NCI-H510A (cell line): ENCODE data around the gene OTOGL.
"Not testable (repeated sequence)": the region's sequence is repeated elsewhere in the genome, so short reads cannot be mapped to it uniquely, and the experiment has no call there.

Experiments
- DNase-seq: peaks from one replicate; lab custom pipeline; 2025; lab: John Stamatoyannopoulos, UW

The OTOGL gene

DNA sequence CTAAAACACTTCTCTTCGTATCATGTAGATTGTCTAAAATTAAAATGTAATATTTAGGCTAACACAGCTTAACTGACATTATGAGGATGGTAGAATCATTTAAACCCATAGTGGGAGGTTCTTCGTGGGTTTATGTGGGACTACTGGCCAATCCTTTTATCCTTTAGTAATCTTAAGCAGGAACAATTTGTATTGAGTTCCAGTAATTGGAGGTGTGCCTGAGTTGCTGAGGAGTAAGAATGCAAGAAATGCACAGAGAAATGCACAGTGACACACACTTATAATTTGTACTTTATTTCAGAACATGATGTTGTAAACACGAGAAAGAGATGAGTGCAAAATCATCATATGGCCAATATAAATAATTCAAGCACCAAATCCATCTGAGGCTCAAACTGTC is 22.3 kb downstream of the OTOGL start:
- no peak for DNase-seq

DNA sequence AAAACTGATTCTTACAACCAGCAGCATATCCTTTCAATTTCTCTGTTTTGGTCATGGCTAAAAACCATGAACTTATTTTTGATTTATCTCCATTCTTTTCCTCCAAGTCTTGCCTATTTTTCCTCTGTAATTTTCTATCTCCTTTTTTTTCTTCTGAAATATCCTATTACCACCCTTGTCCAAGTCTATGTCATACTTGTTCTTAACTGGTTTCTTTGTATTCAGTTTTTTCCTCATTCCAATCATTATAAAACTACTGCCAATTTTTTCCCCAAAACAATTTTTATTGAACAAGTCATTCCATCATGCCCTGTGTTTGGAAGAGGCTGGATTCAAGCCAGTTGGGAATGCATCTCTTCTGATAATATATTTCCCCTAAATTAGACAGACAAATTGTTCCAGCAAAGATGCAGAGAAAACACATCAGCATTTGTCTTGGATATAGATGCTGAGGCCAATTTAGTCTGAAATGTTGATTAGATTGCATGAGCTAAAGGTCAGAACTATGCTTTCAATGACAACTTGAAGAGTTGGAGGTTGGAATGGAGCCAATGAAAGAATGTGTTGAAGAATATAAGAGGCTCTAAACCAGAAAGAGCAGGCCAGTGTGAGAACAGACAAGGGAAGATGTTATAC is 30.7 kb downstream of the OTOGL start:
- no peak for DNase-seq

DNA sequence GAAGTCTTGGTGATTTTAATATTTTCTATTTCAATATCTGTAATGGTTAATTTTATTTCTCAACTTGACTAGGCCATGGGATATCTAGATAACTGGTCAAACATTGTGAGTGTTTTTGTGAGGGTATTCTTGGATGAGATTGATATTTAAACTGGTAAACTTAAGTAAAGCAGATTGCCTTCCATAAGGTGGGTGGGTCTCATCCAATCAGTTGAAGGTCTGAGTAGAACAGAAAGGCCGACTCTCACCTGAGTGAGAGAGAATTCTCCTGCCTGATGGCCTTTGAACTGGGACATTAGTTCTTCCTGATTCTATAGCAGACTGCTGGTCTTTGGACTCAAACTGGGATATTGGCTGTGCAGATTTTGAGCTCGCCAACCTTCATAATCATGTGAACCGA is 36.3 kb downstream of the OTOGL start:
- no peak for DNase-seq

DNA sequence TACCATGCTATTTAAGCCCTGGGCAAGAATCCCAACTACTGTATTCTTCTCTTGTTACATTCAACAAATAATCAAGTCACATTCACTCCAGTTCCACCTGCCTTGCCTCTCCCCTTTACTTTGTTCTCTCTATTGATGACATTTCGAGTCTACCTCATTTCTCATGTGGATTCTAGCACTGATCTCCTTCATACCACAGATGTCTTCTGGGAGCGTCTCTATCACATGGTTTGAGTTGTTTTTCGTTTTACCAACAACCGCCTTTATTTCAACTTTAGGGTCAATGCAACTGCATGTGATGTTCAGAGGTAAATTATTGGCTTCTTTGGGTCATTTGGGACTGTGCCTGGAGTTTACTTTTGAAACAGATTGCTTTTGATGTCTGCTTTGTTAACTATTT is 40.7 kb downstream of the OTOGL start:
- no peak for DNase-seq

DNA sequence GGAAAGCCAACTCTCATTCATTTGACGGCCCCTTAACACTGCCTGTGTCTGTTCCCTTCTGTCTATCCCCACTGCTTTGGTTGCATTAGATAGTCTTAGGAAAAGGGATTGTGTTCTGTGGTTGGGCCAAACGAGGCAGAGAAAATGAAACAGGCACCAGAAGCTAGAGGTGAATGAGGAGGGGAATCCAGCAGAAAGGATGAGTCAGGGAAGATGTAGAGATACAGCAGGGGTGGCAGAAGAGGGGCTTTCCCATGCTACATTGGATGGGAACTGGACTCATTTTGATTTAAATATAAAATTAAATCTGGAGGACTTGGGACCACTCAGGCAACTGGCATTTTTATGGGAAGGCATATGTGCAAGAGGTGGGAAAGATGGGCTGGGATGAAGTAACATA is 43.3 kb downstream of the OTOGL start:
- DNase-seq = no peak

DNA sequence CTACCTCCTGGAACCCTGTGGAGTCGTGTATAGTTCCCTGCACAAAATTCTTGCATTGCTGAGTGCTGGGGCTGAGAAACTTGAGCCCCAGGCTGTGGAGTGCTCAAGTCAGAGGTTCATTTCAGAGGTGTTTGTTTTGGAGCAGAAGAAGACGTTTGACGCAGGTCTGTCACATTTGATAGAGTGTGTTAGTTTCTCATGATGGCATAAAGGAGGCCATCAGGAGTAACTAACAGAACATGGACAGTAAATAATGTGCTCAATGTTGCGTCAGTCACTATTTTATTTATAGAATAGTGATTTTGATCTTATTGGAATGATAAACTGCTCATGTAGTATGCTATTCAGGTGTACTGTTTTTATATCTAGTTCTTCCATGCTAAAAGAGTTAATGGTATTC is 44.2 kb downstream of the OTOGL start:
- DNase-seq = no peak

DNA sequence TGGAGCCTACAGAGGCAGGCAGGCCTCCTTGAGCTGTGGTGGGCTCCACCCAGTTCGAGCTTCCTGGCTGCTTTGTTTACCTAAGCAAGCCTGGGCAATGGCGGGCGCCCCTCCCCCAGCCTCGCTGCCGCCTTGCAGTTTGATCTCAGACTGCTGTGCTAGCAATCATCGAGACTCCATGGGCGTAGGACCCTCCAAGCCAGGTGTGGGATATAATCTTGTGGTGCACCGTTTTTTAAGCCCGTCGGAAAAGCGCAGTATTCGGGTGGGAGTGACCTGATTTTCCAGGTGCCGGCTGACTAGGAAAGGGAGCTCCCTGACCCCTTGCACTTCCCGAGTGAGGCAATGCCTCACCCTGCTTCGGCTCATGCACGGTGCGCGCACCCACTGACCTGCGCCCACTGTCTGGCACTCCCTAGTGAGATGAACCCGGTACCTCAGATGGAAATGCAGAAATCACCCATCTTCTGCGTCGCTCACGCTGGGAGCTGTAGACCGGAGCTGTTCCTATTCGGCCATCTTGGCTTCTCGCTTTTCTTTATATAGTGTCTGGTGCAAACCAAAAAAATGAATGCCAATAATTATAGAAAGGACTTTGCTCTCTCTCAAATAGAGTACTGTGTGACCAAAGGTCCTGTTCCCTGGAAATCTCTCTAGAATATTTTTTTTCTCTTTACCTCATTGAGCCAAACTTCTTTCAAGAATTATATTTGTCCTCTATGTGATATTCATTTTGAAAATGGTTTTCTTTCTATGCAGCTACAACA is 50.4 kb downstream of the OTOGL start:
- DNase-seq = not testable (repeated sequence)

DNA sequence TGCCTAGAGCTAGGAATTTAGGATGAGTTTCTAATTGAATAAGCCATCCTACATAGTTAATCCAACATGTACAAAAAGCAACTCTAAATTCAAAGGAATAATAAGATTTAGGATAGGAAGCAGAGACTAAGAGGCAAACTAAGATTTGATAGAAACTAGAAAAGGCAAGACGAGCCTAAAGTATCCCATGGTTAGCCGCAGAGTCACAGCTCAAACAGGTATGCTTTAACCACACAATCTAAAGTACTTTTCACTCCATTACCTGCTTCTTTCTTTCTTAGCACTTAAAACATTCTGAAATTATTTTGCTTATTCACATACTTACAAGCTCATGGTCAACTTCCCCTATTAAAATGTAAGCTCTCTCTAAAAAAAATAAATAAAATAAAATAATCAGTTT is 51.8 kb downstream of the OTOGL start:
- DNase-seq = no peak

DNA sequence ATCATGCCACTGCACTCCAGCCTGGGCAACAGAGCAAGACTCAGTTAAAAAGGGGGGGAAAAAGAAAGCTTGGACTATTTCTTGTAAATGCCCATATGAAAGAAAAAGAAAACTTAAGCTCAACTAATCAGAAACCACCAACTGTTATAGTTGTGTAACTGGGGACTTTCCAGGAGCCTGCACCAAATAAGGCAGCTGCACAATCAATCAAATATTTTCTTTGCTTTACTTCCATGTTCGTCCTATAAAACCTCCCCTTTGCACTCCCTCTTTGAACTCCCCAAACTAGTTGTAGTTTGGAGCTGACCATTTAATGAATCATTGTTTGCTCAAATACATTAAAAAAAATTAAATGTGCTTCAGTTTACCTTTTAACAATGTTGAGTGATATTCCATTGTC is 54.9 kb downstream of the OTOGL start:
- DNase-seq = no peak

DNA sequence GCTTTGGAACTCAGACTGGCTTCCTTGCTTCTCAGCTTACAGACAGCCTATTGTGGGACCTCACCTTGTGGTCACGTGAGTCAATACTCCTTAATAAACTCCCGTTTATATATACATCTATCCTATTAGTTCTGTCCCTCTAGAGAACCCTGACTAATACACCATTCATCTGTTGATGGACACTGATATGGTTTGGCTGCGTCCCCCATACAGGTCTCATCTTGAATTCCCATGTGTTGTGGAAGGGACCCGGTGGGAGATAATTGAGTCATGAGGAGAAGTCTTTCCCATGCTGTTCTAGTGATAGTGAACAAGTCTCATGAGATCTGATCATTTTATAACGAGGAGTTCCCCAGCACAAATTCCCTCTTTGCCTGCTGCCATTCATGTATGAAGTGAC is 57.0 kb downstream of the OTOGL start:
- DNase-seq = no peak

DNA sequence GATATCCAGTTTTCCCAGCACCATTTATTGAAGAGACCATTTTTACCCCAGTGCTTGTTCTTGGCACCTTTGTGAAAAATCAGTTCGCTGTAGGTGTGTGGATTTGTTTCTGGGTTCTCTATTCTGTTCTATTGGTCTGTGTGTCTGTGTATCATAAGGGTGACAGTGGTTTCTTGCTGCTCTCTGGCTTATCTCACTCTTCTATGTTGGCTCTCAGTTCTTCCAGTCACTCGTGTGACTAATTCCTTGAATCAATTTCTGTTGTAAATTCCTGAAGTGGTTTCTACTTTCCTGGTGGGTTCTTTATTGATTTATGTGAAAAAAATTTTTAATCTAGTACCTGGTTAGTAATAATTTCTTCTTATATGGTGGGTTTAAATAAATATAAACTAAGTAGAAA is 58.3 kb downstream of the OTOGL start:
- DNase-seq = no peak

DNA sequence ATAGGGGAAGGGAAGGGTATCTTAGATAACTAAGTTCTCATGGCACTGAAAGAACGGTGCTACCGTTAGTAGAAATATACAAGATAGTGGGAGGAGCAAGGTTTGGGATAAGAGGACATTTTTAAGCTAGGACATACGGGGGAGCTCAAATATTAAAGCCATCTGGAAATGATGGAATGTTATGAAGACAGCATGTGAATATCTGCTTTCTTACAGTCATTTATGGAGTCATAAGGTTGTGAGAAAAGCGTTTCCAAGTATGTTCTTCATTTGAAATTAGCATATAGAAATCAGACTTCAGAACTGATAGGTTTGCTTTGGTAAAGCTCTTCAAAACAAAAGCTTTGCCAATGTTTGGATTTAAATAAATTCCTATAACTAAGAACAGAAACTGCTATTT is 62.3 kb downstream of the OTOGL start:
- DNase-seq = no peak

DNA sequence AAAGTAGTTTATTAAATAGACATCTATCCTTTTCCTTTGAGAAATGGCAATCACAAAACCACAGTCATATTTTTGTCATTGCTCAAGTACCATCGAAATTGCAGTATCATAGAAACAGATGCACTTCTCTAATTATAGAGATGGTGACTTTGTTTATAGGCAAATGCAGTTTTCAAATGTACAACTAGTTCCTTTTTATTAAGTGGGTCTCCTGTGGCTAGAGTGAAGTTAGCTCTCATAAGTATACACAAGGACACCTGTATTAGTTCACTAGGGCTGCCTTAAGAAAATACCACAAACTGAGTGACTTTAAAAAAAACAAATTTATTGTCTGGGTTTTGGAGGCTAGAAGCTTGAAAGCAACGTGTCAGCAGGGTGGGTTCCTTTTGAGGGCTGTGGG is 62.8 kb downstream of the OTOGL start:
- no peak for DNase-seq

DNA sequence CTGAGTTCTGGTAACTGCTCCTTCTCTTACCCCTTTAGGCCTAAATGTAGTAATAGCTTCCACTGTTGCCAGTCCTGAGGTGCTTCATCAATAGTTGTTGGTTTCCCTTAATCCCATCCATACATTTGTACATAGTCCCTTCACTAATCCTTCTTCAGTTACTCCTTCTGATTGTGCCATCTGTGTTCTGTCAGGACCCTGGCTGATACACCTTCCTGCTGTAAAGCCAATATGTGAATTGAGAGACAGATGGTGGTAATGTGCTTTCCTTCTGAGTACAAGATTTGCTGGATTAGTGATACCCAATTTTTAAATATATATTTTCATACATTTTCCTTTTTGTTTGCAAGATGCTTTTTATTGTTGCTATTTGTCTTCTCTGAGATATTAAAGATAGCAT is 66.4 kb downstream of the OTOGL start:
- DNase-seq = no peak

DNA sequence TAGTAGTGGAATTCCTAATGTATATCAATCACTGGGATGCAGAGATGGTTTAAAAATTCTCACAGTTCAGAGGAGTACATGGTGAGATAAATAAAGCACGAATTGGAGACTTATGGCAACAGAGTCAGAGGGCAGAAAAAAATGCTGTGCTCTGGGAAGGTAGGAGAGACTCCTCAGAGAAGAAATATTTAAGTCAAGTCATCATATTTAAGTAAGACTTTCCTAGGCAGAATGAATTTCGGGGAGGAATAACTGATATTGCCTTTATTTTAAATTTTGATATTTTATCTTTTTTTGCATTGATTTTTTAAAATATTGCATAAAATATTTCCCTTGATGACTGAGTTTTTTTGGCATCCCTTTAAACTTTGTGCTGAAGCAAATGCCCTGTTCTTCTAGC is 67.4 kb downstream of the OTOGL start:
- DNase-seq = no peak

DNA sequence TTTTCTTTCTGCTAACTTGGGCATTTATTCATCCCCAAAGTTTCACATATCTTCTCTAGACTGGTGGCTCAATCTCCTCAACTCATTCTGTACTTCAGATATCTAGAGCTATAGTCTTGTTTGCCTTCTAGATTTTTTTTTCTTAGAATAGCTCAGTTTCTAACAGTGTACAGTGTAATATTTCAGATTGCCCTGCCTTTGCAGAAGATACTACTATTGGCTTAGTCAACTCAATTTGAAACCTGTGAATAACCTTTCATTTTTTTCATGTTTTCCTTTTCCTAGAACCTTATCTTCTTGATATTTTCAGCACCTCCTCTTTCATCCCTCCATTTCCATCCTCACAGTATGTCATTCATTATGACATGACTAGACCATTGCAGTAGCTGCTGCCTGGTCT is 69.6 kb downstream of the OTOGL start:
- no peak for DNase-seq

DNA sequence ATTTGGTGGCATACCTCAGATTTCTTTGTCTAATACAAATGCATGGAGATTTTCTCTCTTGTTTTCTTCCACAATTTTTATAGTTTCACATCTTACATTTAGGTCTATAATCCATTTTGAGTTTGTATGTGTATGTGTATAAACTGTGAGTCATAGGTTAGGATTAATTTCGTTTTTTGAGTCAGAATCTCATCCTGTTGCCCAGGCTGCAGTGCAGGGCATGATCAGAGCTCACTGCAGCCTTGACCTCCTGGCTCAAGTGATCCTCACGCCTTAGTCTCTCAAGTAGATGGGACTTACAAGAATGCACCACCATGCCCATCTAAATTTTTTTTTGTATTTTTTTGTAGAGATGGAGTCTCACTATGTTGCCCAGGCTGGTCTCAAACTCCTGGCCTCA is 71.6 kb downstream of the OTOGL start:
- DNase-seq = no peak

DNA sequence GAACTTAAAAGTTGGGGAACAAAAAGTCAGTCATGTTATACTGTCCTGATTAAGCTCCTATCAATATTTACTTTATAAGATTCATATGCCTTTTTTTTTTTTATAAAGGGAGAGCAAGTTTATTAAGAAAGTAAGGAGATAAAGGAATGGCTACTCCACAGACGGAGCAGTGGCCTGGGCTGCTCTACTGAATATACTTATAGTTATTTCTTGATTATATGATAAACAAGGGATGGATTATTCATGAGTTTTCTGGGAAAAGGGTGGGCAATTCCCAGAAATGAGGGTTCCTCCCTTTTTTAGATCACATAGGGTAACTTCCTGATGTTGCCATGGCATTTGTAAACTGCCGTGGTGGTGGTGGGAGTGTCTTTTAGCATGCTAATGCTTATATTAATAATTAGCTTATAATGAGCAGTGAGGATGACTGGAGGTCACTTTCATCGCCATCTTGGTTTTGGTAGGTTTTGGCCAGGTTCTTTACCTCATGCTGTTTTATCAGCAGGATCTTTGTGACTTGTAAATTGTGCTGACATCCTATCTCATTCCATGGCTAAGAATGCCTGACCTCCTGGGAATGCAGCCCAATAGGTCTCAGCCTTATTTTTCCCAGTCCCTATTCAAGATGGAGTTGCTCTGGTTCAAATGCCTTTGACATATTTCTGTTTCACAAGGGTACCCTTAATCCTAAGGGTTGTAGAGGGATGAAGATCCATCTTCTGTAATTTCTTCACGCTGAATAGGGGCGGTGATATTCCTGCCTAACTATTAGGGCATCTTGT is 73.9 kb downstream of the OTOGL start:
- no peak for DNase-seq

DNA sequence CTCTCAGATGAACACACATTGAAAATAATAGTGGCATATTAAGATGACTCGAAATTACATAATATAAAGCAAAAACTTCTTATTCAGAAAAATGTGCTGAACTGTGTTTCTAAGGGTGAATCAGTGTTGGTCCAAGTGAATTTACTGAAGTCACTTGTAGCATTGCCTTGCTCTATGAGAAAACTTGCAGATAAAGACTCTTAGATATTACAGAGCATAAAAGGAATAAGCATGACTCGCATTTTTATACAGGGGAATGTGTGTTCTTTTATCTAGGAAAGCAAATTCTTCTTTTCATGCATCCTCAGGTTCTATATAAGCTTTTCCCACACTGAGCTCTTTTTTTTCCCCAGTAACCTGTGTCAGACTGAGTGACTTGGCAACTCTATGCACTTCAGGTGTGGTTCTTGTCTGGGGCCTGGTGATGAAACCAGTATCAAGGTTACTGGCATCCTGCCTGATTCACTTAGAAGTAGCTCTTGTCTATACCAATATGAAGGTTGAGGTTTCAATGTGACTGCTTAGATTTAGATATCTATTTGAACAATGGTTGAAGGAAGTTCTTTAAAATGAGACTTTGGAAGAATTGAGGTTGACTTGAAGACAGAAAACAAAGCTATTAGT is 76.1 kb downstream of the OTOGL start:
- DNase-seq = no peak

DNA sequence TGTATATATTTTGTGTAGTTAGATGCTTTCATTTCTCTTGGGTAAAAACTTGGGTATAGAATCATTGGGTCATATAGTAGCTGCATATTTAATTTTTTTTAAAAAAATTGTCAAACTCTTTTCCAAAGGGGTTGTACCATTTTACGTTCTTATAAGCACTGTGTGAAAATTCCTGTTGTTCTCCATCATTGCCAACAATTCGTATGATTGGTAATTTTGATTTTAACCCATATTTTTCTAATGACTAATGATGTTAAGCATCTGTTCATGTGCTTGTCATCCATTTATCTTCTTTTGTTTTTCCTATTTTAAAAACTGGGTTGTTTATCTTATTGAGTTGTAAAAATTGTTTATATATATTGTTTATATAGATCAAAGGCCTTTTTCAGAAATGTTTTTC is 77.4 kb downstream of the OTOGL start:
- DNase-seq = no peak

DNA sequence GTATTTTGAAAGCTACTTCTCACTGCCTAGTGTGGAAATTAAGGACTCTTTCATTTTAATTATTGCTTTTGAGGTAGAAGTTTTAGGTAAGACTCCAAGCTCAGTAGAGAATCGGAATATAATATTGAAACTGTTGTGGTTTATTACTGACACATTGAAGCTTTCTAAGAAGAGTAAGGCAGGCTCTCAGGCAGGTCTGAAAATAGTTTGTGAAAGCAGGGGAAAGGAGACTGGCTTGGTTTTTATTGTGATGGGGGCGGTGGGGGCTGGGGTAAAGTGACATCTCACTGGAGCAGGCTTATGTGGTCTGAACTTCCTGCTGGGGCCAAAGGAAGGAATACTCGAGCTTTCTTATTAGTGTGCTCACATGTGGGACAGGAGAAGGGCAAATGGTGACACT is 79.5 kb downstream of the OTOGL start:
- DNase-seq = no peak

DNA sequence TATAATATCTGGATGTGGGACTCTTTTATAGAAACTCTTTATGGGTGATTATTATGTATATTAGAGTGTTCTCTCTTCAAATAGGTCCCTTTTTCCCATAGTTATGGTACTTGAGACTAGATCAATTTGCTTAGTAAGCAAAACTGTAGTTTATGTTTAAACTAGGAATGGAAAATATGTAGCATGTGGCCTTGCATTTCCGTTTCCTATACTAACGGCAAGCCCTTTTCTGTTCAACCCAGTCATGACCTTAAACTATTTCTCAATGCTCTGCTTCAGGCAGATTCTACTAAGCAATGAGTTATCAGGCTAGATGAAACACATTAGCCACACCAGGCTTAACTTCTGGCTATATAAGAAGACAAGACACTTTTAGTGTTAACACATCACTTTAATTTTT is 84.6 kb downstream of the OTOGL start:
- no peak for DNase-seq

DNA sequence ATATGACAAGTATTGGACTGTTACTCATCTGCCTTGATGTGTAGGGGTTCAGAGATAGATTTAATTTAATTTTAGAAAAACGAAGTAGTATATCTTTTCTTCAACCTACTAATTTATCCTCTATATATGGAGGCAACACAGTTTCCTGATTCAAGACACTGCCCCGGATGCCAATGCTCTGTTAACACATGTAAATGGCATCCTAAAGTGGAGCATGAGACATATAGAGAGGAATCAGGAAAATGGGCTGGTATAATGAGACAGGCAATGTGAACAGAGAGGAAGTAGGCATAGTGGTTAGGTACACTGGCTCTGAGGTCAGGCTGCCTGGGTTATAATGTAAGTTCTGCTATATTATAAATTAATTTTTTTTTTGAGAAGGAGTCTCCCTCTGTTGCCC is 85.6 kb downstream of the OTOGL start:
- no peak for DNase-seq
